HCEC 1CT (cell line): ENCODE measurements around the gene HOXA3.
A peak's percentile ranks its signal among the peaks of the same experiment; 100 is the strongest.

ENCODE experiments used
- DNase-seq: peaks from one replicate; pipeline ENCODE4 v3.0.0-alpha.2; 2017

Gene HOXA3

GRCh38 chr7:27101171-27101956 is 51.0 kb downstream of the HOXA3 start:
- peak; percentile 45 for DNase-seq

DNA sequence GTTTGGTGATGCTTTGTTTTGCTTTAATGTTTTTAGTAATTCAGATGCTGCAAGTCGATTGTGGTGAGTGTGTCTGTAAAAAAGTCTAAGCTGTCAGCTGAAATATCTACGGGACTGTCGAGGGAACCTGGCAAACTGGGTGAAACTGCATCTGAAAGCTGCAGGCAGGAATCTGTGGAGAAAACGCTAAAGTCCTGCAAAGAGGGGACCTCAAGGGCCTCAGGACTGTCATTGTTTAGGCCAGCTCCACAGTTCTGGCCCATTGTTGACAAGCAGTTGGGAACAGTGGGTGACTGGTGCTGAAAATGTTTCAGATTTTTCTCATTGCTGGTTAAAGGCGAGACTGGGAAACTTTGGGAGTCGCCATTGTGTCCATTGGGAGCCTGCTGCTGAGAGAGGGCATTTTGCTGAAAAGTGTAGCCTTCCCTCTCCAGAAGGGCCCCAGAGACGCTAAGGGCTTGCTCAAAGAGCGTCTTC is 51.7 kb downstream of the HOXA3 start:
- DNase-seq, result peak; percentile 13

DNA sequence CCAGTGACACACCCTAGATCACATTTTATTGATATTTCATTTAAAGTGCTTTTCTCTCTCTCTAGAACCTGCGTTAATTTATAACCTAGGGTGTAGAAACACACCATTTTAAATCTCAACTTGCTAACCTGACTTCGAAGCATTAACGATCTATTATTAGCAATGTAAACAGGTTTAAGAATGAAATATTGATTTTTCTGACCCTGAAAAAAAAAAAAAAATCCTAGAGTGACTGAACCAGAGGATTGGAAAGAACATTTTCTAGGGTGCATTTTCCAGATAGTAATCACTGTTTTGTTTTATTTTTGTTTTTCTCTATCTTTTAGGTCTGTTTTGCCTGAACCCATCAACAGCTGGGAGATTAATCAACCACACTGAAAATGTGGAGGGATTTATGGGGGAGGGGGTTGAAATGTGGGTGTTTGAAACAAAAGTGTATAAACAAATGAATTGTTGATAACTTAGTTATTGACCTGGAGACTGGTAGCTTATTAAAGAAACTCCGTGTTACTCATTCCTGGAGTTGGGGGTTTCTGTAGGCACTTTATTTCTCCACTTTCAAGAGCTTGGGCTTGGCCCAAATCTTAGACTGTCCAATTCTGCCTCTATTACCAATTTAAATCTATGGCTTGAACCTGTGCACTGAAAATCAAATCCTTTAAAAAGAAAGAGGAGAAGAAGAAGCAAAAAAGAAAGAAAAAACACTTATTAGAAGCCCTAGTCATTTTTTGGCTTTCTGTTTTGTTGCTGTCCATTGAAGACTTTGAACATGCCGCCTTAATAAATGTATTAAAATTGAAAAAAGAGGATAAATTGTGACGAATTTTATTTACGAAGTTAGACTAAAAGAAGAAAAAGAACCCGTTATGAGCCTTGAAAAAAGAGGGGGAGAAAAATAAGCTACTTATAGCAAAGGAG is 52.7 kb downstream of the HOXA3 start:
- DNase-seq, result no peak

- DNase-seq, result peak; percentile 77
Observed at GRCh38 chr7:27098578-27099451, 53.6 kb downstream of the HOXA3 start.

DNA sequence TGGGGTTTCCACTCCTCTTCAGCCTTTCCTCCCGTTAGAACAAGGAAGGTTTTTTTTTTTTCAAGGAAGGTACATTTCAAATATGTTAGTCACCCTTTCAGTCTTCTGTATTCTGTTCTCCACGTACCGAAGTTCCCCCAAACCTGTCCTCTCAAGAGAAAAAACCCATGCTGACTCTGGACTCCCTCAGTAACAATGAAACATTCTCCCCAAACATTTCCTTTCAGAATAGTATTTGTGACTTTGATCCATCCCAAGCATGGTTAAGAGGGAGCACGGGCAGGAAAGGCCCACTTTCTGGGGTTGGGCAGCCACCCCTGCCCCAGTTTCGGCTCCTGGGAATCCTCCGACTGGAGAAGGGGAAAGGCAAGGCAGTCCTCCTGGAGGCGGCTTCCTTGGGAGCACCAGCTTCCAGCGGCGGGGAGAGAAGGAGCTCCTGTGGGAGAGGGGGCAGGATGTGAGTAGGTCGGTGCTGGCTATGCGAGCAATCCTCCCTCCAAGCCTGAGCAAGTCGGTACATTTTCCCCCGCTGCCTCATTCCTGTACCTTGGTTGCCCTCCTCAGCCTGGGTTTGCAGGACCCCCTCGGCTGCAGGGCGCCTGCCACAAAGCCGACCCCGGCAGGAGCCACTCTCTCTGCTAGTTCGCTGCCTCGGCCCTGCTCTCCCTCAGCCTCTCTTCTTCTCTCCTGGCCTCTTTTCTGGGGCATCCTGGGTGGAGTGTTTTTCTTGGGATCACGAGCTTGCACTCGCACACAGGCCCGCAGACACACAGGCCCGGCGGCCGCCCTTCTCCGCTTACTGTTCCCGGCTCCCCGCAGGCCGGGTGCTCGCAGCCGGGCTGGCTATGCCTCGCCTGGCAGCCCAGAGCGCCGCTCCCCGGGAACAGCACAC is 54.5 kb downstream of the HOXA3 start:
- peak; percentile 60 for DNase-seq

- peak; percentile 61 for DNase-seq
Observed at GRCh38 chr7:27096768-27097514, 55.4 kb downstream of the HOXA3 start.

GRCh38 chr7:27095897-27096767 is 56.3 kb downstream of the HOXA3 start, which contains the start of gene HOXA1:
TSS of gene HOXA1 (minus strand) at chr7:27096000. CDS start at chr7:27095912, 88 bp downstream.
- peak; percentile 97 for DNase-seq

DNA sequence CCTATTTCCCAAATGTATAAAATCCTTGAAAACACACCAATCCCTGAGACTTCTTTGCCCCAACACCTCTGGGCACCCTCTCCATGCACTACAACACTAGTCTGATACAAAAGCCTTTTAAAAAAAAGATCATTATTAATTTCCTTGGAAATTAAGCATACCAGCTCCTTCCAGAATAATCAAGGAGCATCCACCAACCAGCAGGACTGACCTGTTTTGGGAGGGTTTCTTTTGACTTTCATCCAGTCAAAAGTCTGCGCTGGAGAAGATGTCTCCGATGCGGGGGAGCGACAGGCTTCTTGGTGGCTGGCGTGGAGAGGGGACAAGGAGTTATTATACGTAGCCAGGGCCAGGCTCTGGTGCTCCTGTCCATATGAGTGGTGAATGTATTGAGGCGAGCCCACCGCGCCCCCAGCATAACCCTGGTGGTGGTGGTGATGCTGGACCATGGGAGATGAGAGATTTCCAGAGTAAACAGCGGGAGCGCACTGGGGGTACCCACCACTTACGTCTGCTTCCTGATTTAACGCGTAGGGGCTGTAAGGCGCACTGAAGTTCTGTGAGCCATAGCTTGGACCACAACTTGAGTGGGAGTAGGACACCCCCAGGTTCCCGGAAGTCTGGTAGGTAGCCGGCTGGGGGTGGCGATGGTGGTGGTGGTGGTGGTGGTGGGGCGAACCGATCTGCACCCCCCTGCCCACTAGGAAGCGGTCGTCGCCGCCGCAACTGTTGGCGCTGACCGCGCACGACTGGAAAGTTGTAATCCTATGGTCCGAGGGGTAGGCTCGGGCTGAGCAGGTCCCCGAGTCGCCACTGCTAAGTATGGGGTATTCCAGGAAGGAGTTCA is 57.1 kb downstream of the HOXA3 start:
- no peak for DNase-seq

DNA sequence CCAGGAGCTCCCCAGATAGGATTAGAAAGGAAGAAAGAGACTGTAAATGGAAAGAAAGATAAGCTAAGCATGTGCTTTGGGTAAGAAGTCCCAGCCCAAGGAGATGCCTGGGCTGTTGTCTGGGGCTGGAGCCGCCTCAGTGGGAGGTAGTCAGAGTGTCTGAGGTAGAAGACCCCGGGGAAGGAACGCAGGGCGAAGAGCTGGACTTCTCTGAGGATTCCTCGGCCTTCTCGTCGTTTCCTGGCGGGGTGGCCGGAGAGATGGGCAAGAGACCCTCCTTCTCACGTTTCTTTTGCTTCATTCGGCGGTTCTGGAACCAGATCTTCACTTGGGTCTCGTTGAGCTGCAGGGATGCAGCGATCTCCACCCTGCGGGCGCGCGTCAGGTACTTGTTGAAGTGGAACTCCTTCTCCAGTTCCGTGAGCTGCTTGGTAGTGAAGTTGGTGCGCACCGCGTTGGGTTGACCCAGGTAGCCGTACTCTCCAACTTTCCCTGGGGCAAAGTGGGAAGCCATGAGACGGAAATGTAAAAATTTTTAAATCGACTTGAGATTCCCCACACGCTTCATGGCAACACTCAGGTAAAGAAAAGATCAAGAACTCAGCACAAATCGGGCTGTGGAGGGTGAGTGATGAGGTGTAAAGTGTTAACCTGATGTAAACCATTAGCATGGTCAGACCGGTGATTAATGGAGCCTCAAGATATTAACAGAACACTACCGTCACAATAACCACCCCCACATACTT is 57.9 kb downstream of the HOXA3 start:
- DNase-seq, result no peak

DNA sequence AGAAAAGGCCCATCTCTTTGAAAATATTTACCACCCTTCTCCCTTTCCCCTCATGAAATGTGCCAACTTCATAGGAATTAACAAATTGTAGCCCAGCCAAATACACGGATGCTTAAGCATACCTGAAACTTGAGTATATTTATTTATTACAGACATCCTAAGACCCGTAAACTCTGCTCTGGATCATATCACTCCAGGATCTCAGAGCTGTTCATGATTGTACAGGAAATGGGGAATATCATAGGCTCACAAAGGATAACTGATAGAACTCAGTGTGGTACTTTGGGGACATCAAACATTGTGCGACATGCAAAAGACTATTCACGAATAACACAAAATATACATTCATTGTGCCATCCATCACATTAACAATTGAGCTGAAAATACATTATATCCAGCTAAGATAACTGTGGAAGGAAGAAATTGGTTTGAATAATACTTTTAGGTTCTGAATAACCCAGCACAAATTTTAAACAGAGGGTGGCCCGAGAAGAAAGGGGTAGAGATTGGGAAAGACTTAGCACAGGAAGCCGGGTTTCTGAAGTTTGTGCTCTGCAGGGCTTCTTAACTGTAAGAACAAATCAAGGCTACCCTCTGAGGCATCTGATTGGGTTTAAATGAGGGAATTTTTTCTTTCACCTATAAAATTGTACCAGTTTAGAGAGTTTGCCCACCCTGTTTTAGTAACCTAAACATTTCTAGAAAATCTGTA is 59.0 kb downstream of the HOXA3 start:
- DNase-seq, result no peak

DNA sequence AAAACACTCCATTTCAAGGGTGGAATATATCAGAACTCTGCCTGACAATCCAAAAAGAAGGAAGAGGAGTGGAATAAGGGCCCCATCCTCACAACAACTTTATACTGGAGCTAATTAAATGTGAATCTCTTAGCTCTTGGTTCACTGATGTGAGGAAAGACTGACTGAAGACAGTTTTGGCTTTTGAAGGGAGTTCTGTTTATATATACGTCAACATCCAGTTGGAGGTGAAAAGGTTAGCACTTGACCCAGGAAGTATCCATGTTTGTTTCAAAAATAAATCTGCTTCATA is 59.6 kb downstream of the HOXA3 start:
- no peak for DNase-seq

DNA sequence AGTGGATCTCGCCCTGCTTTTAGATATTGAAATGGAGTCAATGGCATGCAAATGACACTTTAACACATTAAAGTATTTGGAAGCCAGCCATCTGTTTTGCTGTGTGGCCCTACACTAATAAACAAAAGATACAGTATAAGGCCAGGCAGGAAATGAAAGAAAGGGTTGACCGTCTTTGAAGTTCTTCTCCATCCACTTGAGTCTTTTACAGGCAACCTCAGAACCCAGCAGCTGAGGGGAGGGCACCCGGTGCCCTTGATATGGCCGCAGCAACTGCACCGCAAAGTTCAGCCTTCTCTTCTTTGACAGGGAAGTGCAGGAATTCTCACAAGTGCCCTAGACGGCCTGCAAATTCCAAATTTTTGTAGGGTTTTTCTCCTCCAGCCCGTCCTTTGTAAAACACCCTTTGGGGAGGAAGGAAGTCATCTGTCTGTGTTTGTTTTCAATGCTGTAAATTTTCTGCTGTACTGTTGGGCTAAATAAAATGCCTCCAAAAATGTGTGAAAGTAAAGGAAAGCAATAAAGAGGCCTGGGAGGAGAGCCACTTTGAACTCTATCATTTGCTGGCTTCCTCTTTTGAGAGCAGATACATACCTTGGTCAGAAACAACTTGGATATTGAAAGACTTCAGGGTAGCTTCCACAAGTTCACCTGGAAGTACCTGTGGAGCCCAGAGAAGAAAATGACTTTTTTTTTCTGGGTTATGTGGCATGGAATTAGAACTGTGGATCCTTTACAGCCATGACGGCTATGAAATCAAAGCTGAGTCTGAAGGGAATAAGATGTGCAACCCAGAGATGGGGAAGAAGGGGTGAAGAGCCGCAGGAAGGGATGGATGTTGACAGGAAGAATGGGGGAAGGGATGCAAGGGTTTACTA is 60.2 kb downstream of the HOXA3 start:
- DNase-seq, result no peak

GRCh38 chr7:27091105-27091504 is 61.3 kb downstream of the HOXA3 start:
- no peak for DNase-seq

DNA sequence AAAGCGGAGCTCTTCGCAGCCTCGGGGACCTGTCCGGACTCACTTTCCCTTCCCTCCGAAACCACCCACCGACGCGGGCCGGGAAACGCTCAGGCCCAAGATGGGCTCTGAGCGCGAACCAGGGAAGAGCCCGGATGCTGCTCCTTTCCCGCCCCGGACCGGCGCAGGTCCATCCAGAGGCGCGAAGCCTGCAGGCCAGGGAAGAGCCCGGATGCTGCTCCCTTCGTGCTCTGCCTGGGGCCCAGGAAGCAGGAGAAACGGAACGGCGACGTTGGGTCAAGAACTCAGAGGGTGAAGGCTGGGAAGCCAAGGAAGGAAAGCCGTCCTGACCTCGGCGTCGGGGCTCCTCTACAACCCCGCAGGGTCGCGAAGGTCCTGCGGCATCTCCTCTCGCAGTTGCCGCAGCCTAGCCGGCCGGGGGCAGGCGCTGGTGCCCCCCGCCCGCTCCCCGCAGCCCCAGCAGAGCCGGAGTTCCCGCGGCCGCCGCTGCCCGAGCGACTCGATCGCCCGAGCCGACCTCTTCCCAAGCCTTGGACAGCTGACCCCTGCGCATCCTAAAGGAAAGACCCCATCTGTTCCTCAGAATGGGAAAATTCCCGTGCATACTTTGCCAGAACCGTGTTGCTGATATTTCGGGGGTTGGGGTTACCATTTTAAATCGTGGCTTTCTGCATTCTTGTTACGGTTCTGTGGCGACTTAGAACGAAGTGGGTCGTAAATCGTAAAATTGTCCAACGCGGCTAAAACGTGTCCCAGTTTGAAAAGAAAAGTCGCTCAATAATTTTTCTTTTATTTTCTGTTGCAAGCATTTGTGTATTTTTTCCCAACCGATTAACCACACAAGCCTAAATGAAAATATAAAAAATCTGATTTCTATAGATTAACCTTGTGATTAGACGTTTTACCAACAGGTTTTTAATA is 64.1 kb downstream of the HOXA3 start:
- DNase-seq, result no peak

- DNase-seq, result no peak
Observed at GRCh38 chr7:27083646-27084045, 68.7 kb downstream of the HOXA3 start.
